GM12872 (cell line): ENCODE results near the gene TMEM101.

Experiments used
- TF ChIP-seq, protein P1 (sequence below): IDR thresholded peaks from 3 replicates; pipeline ENCODE4 v1.5.1; 2011; ENCODE audit warnings: low read depth, mild to moderate bottlenecking, low read length, moderate library complexity; ENCODE audit not compliant: insufficient read depth

The TMEM101 gene

DNA sequence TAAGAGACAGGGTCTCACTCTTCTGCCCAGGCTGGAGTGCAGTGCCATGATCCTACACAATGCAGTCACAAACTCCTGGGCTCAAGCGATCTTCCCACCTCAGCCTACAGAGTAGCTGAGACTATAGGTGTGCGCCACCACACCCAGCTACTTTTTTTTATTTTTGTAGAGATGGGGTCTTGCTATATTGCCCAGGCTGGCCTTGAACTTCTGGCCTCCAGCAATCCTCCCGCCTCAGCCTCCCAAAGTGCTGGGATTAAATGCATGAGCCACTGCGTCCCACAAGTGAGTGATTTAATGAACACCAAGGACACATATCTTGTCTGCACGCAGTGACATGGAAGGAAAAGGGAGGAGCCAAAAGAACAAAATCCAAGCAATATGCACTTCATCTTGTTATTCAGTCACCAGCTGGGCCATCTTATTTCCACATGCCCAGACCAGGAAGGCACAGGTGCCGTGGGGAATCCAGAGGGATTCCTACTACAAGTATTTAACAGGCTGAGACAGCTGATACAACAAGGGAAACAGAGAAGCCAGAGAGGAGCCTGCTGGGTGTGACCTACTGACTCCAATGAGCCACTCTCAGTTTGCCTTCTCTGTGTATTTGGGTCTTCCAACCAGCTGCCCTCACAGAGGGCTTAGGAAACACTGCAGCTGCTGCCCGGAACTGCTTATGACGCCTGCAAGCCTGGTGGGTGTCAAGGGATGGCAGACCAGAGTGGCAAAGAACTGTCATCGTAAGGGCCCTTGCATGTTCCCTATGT lies 34.7 kb upstream of the TMEM101 start:
- TF ChIP-seq, protein P1, sequence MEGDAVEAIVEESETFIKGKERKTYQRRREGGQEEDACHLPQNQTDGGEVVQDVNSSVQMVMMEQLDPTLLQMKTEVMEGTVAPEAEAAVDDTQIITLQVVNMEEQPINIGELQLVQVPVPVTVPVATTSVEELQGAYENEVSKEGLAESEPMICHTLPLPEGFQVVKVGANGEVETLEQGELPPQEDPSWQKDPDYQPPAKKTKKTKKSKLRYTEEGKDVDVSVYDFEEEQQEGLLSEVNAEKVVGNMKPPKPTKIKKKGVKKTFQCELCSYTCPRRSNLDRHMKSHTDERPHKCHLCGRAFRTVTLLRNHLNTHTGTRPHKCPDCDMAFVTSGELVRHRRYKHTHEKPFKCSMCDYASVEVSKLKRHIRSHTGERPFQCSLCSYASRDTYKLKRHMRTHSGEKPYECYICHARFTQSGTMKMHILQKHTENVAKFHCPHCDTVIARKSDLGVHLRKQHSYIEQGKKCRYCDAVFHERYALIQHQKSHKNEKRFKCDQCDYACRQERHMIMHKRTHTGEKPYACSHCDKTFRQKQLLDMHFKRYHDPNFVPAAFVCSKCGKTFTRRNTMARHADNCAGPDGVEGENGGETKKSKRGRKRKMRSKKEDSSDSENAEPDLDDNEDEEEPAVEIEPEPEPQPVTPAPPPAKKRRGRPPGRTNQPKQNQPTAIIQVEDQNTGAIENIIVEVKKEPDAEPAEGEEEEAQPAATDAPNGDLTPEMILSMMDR = no peak

GRCh38 chr17:44045486-44045885 lies 30.7 kb upstream of the TMEM101 start:
- TF ChIP-seq, protein P1 = no peak

DNA sequence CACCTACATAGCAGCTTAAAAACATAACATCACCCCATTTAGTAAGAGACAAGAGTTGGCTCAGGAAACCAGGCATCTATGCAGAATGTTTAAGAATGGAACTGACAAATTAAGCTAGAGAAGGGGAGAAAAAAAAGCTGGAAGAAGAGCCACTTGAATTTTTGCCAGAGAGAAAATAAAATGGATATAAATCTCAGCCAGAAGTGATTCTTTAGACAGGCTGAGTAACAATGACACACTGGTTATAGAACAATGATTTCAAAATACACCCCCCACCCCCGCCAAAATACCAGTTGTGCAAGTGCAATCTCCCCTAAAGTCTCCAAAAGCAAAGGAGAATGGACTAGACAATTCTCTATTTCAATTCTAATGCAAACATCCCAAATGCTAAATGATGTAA lies 29.3 kb upstream of the TMEM101 start:
- TF ChIP-seq, protein P1 = no peak

- TF ChIP-seq, protein P1 = no peak
Observed at GRCh38 chr17:44043272-44043696, 28.5 kb upstream of the TMEM101 start.

DNA sequence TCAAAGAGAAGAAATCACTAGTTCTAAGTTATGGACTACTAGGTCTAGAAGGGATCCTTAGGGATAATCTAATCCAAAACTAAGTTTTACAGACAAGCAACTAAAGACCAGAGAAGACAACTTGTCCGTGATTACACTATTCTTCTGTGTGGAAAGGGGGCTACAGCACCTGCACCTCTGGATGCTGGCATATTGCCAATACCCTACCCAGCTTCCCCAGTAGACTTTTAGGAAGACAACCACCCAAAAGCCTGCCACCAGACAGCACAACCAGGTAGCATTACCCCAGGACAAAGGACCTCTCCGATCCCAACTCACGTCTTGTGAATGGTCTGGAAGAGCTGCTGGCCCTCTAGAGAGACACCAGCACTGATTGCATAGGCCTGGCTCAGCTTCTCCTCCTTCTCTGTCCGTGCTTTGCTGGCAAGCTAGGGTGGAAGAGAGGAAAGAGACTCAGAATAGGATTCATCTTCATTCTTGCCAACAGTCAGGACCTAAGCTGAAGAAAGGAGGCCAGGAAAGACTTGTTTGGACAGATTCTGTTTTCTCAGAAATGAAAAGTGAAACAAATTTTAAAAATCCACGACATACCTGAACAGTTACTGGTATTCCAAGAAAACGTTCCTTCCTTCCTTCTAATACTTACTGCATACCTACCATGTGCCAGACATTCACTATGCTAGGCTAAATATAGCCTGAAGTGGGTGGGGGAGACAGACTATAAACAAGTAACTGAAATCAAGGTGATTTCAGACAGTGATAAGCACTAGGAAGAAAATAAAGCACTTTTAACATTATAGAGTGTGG lies 25.3 kb upstream of the TMEM101 start:
- TF ChIP-seq, protein P1 = no peak

DNA sequence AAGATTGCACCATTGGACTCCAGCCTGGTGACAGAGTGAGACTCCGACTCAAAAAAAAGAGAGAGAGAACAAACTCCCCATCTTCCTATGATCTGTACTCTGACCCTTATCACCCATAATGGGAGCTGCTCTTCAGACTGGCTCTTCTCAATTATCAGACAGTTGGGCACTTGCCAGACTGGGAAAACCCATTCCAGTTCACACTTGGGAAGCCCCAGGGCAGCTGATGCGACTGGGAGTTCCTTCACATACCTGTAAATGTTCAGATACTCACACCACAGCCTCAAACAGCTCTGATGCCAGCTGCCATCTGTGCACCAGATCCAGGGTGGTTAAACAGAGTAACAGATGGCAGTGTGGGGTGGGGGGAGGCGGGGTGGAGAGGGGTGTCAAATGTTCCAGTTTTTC lies 23.8 kb upstream of the TMEM101 start:
- TF ChIP-seq, protein P1 = no peak

GRCh38 chr17:44037471-44037870 lies 22.7 kb upstream of the TMEM101 start:
- TF ChIP-seq, protein P1 = no peak
